ENCODE data around the gene TPST1.

Gene TPST1

DNA sequence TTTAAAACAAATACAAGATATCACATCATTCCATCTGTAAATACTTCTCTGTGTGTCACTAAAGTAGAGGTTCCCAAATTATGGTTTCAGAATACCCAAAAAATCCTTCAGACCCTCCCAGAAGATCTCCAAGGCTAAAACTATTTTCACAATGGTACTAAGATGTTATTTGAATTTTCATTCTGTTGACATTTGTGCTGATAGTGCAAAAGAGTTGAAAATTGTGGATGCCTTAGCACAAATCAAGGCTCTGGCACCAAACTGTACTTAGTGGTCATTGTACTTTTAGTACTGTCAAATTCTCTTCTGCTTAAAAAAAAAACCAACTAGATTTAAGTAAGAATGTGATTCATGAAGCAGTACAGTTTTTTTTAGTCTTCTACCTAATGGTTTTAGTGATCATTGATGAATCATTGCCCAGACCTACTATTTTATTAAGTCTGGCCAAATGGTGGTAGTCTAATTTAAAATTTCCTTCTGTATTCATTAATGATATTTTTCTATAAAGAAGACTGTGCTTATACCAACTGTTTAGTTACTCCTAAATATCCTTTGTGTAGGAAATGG lies 50.5 kb downstream of the TPST1 start:
- H3K36me3 ChIP-seq (ENCODE audit: control insufficient read depth in 1 of 2, insufficient read depth in 2 of 2, low read depth in 1 of 2, low read length in 2 of 2): peaks cover 0 to 10% of the 10 kb centered on the region in 2 experiments
- no peaks in the 10 kb centered on the region for H3K27me3 ChIP-seq (ENCODE audit: control insufficient read depth in 1 of 2, insufficient read depth in 1 of 2, low read length in 2 of 2)
- no peak overlapping the region for H3K14ac ChIP-seq (ENCODE audit: low read length in 2 of 2)
- peak overlapping the region in 1 of 2 experiments; percentile 12 for H3K4me3 ChIP-seq (ENCODE audit: insufficient read depth in 1 of 2, low read depth in 1 of 2, low read length in 2 of 2)
- H4K91ac ChIP-seq (ENCODE audit: low read length): no peak overlapping the region
- H3K9me3 ChIP-seq (ENCODE audit: control insufficient read depth, low read length): no peaks in the 10 kb centered on the region
- no peak overlapping the region for H3K4me2 ChIP-seq (ENCODE audit: low read length, poor library complexity, severe bottlenecking)
- DNase-seq: peak; percentile 46
- no peak overlapping the region for H2AK5ac ChIP-seq (ENCODE audit: low read length, severe bottlenecking)
- no peaks in the 10 kb centered on the region for H3K4me1 ChIP-seq (ENCODE audit: control insufficient read depth, insufficient read depth, low read depth, low read length)
- H2AFZ ChIP-seq (ENCODE audit: low read depth, low read length): no peak overlapping the region
- H4K8ac ChIP-seq (ENCODE audit: low read length): no peak overlapping the region
- H3K23ac ChIP-seq (ENCODE audit: low read length in 2 of 2): no peak overlapping the region
- H3K27ac ChIP-seq (ENCODE audit: low read length, poor library complexity, severe bottlenecking): no peak overlapping the region
- no peak overlapping the region for H3K18ac ChIP-seq (ENCODE audit: low read depth in 1 of 2, low read length in 2 of 2)
- peak overlapping the region; percentile 45 for H3K9ac ChIP-seq (ENCODE audit: low read length)
- H2BK5ac ChIP-seq (ENCODE audit: low read depth, low read length, poor library complexity, severe bottlenecking): no peak overlapping the region
- no peak overlapping the region for H2BK15ac ChIP-seq (ENCODE audit: low read depth, poor library complexity, severe bottlenecking)
- no peak overlapping the region for H2BK12ac ChIP-seq (ENCODE audit: low read length in 2 of 2)
- H3K4ac ChIP-seq (ENCODE audit: low read depth in 1 of 2, low read length in 2 of 2): no peak overlapping the region
- H3K79me1 ChIP-seq (replicated peaks; ENCODE audit: low read length, poor library complexity, severe bottlenecking): peaks cover 19% of the 10 kb centered on the region
- no peak overlapping the region for H2BK120ac ChIP-seq (ENCODE audit: low read depth, low read length)

DNA sequence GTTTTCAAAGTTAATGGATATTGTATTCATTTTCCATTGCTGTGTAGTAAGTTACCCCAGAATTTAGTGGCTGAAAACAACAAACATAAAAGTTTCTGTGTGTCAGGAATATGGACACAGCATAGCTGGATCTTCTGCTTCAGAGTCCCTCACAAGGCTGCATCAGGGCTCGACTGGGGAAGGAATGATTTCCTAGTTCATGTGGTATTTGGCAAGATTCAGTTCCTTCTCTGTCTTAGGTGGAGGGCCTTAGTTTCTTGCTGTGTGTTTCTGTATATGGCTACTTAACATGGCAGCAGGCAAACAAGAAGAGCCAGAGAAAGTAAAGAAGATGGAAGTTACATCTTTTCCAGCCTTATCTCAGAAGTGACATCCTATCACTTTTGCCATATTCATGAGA lies 51.1 kb downstream of the TPST1 start:
- no peak overlapping the region for H3K23ac ChIP-seq (ENCODE audit: low read length in 2 of 2)
- H3K4me2 ChIP-seq (ENCODE audit: low read length, poor library complexity, severe bottlenecking): no peak overlapping the region
- no peak overlapping the region for H2BK15ac ChIP-seq (ENCODE audit: low read depth, poor library complexity, severe bottlenecking)
- no peak overlapping the region for H2BK12ac ChIP-seq (ENCODE audit: low read length in 2 of 2)
- H3K9me3 ChIP-seq (ENCODE audit: control insufficient read depth, low read length): no peaks in the 10 kb centered on the region
- H3K79me1 ChIP-seq (replicated peaks; ENCODE audit: low read length, poor library complexity, severe bottlenecking): peaks cover 20% of the 10 kb centered on the region
- no peak overlapping the region for H4K8ac ChIP-seq (ENCODE audit: low read length)
- H3K4ac ChIP-seq (ENCODE audit: low read depth in 1 of 2, low read length in 2 of 2): no peak overlapping the region
- 95% methylated on average over 1 of the region's 1 CpG for WGBS
- H3K14ac ChIP-seq (ENCODE audit: low read length in 2 of 2): no peak overlapping the region
- no peak overlapping the region for H4K91ac ChIP-seq (ENCODE audit: low read length)
- DNase-seq: no peak
- no peak overlapping the region for H2AK5ac ChIP-seq (ENCODE audit: low read length, severe bottlenecking)
- no peak overlapping the region for H3K27ac ChIP-seq (ENCODE audit: low read length, poor library complexity, severe bottlenecking)
- no peak overlapping the region for H2AFZ ChIP-seq (ENCODE audit: low read depth, low read length)
- no peak overlapping the region for H2BK5ac ChIP-seq (ENCODE audit: low read depth, low read length, poor library complexity, severe bottlenecking)
- peak overlapping the region; percentile 45 for H3K9ac ChIP-seq (ENCODE audit: low read length)
- no peaks in the 10 kb centered on the region for H3K4me1 ChIP-seq (ENCODE audit: control insufficient read depth, insufficient read depth, low read depth, low read length)
- H2BK120ac ChIP-seq (ENCODE audit: low read depth, low read length): no peak overlapping the region
- H3K36me3 ChIP-seq (ENCODE audit: control insufficient read depth in 1 of 2, insufficient read depth in 2 of 2, low read depth in 1 of 2, low read length in 2 of 2): peaks cover 0 to 9% of the 10 kb centered on the region in 2 experiments
- no peak overlapping the region for H3K4me3 ChIP-seq (ENCODE audit: insufficient read depth in 1 of 2, low read depth in 1 of 2, low read length in 2 of 2)
- no peaks in the 10 kb centered on the region for H3K27me3 ChIP-seq (ENCODE audit: control insufficient read depth in 1 of 2, insufficient read depth in 1 of 2, low read length in 2 of 2)
- H3K18ac ChIP-seq (ENCODE audit: low read depth in 1 of 2, low read length in 2 of 2): no peak overlapping the region

DNA sequence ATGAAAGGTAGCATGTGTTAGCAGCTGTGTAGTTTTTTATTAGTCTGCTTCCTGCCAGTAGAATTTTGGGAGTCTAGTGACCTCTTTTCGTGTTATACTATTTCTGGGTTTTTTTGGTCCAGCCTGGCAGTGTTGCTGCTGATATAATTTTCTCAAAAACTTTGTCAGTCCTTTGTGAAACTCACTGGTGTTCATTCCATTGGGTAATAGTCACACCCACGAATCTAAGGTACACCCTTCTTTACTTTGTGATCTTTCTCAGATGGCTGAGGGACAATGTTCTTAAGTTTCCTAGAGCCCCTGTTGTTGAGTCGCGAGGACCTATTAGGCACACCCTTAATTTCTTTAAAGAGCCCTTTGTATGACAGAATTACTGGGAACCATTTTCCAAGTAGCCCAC lies 52.3 kb downstream of the TPST1 start:
- H3K79me1 ChIP-seq (replicated peaks; ENCODE audit: low read length, poor library complexity, severe bottlenecking): peaks cover 19% of the 10 kb centered on the region
- DNase-seq: no peak
- no peak overlapping the region for H2BK5ac ChIP-seq (ENCODE audit: low read depth, low read length, poor library complexity, severe bottlenecking)
- H2BK120ac ChIP-seq (ENCODE audit: low read depth, low read length): no peak overlapping the region
- peaks cover 3% of the 10 kb centered on the region for H3K4me1 ChIP-seq (ENCODE audit: control insufficient read depth, insufficient read depth, low read depth, low read length)
- H3K14ac ChIP-seq (ENCODE audit: low read length in 2 of 2): no peak overlapping the region
- no peak overlapping the region for H2AFZ ChIP-seq (ENCODE audit: low read depth, low read length)
- no peak overlapping the region for H3K18ac ChIP-seq (ENCODE audit: low read depth in 1 of 2, low read length in 2 of 2)
- no peak overlapping the region for H4K91ac ChIP-seq (ENCODE audit: low read length)
- no peaks in the 10 kb centered on the region for H3K9me3 ChIP-seq (ENCODE audit: control insufficient read depth, low read length)
- H3K4me3 ChIP-seq (ENCODE audit: insufficient read depth in 1 of 2, low read depth in 1 of 2, low read length in 2 of 2): peak overlapping the region in 1 of 2 experiments; percentile 12
- no peak overlapping the region for H2BK15ac ChIP-seq (ENCODE audit: low read depth, poor library complexity, severe bottlenecking)
- H3K27me3 ChIP-seq (ENCODE audit: control insufficient read depth in 1 of 2, insufficient read depth in 1 of 2, low read length in 2 of 2): no peaks in the 10 kb centered on the region
- H3K27ac ChIP-seq (ENCODE audit: low read length, poor library complexity, severe bottlenecking): no peak overlapping the region
- H2BK12ac ChIP-seq (ENCODE audit: low read length in 2 of 2): no peak overlapping the region
- H4K8ac ChIP-seq (ENCODE audit: low read length): no peak overlapping the region
- 93% methylated on average over 4 of the region's 4 CpGs for WGBS
- no peak overlapping the region for H3K4ac ChIP-seq (ENCODE audit: low read depth in 1 of 2, low read length in 2 of 2)
- H3K9ac ChIP-seq (ENCODE audit: low read length): peak overlapping the region; percentile 82
- H3K23ac ChIP-seq (ENCODE audit: low read length in 2 of 2): no peak overlapping the region
- H3K4me2 ChIP-seq (ENCODE audit: low read length, poor library complexity, severe bottlenecking): no peak overlapping the region
- no peak overlapping the region for H2AK5ac ChIP-seq (ENCODE audit: low read length, severe bottlenecking)
- H3K36me3 ChIP-seq (ENCODE audit: control insufficient read depth in 1 of 2, insufficient read depth in 2 of 2, low read depth in 1 of 2, low read length in 2 of 2): peaks cover 0 to 9% of the 10 kb centered on the region in 2 experiments

DNA sequence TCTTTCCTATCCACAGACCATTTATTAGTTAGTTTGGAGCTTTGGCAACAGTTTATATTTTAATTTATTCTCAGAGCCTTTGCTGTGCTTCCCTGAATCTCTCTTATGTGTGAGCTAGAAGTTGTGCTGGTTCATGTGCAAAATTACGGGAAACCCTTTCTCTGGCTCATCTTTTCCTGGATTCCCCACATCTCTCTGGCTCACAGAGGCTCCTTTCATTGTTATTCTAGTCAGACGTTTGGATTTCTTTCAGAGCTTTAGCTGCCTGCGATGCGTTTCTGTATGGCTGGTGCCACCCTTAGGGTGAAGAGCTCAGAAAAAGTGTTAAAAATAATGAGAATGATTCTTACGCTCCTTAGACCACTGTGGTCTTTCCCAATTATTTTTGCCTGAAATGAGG lies 53.3 kb downstream of the TPST1 start:
- Histone ChIP-seq H4K91ac (ENCODE audit: low read length) (no peak overlapping the region), H2AK5ac (ENCODE audit: low read length, severe bottlenecking) (no peak overlapping the region), H3K18ac (ENCODE audit: low read depth in 1 of 2, low read length in 2 of 2) (peak overlapping the region in 1 of 2 experiments; percentile 11), H2BK5ac (ENCODE audit: low read depth, low read length, poor library complexity, severe bottlenecking) (no peak overlapping the region), H2BK15ac (ENCODE audit: low read depth, poor library complexity, severe bottlenecking) (no peak overlapping the region), H3K23ac (ENCODE audit: low read length in 2 of 2) (no peak overlapping the region), H3K27ac (ENCODE audit: low read length, poor library complexity, severe bottlenecking) (no peak overlapping the region), H3K4me3 (ENCODE audit: insufficient read depth in 1 of 2, low read depth in 1 of 2, low read length in 2 of 2) (peak overlapping the region in 1 of 2 experiments; percentile 15), H3K14ac (ENCODE audit: low read length in 2 of 2) (no peak overlapping the region), H3K4me2 (ENCODE audit: low read length, poor library complexity, severe bottlenecking) (no peak overlapping the region), H2BK12ac (ENCODE audit: low read length in 2 of 2) (no peak overlapping the region), H3K4ac (ENCODE audit: low read depth in 1 of 2, low read length in 2 of 2) (no peak overlapping the region), H3K9ac (ENCODE audit: low read length) (peak overlapping the region; percentile 82), H3K27me3 (ENCODE audit: control insufficient read depth in 1 of 2, insufficient read depth in 1 of 2, low read length in 2 of 2) (no peaks in the 10 kb centered on the region), H3K4me1 (ENCODE audit: control insufficient read depth, insufficient read depth, low read depth, low read length) (peaks cover 3% of the 10 kb centered on the region), H3K79me1 (replicated peaks; ENCODE audit: low read length, poor library complexity, severe bottlenecking) (peaks cover 17% of the 10 kb centered on the region), H2AFZ (ENCODE audit: low read depth, low read length) (no peak overlapping the region), H2BK120ac (ENCODE audit: low read depth, low read length) (no peak overlapping the region), H3K36me3 (ENCODE audit: control insufficient read depth in 1 of 2, insufficient read depth in 2 of 2, low read depth in 1 of 2, low read length in 2 of 2) (peaks cover 0 to 8% of the 10 kb centered on the region in 2 experiments), H3K9me3 (ENCODE audit: control insufficient read depth, low read length) (peaks cover 3% of the 10 kb centered on the region), H4K8ac (ENCODE audit: low read length) (no peak overlapping the region)
- 75% methylated on average over 5 of the region's 5 CpGs for WGBS
- no peak for DNase-seq
